Caco-2 (cell line): ENCODE data around the gene RAB39B. TPM values are rescaled to one million over a fixed set of nuclear protein-coding genes. Genes with fewer than 3 reads are reported as not detected.

ENCODE experiments used
- Bru-seq: library from RNA; stranded (reverse); fragments of 400-500 nt; gene quantifications from one replicate; lab custom pipeline; 2021; lab: Mats Ljungman, UMichigan
- BruChase-seq, 2 experiments: library from RNA; stranded (reverse); fragments of 400-500 nt; gene quantifications; one replicate each; lab custom pipeline; 2021; lab: Mats Ljungman, UMichigan
- BruUV-seq: library from RNA; stranded (reverse); fragments of 400-500 nt; replicated peaks from 2 replicates; lab custom pipeline; 2021; lab: Mats Ljungman, UMichigan
- CTCF ChIA-PET: fragments of 300-600 bp; sonication (Branson Sonifier 250); formaldehyde crosslinking; loops from one replicate; lab custom pipeline; 2022; ENCODE audit warnings: antibody characterized with exemption; lab: Charles Lee
- POLR2A ChIA-PET: fragments of 300-600 bp; sonication (Branson Sonifier 250); formaldehyde crosslinking; loops from one replicate; lab custom pipeline; 2022; ENCODE audit warnings: antibody characterized with exemption; lab: Charles Lee
- DNase-seq, 2 experiments: peaks; one replicate each; pipeline versions ENCODE4 v3.0.0 to v3.0.0-alpha.2; 2020 to 2022
- H3K27me3 ChIP-seq: replicated peaks from 2 replicates; pipeline ENCODE4 v1.6.0; 2011; ENCODE audit warnings: low read length; ENCODE audit not compliant: control insufficient read depth, insufficient read depth
- H3K36me3 ChIP-seq: 2 replicates; pipeline ENCODE4 v1.5.1; 2011; ENCODE audit warnings: low read length; ENCODE audit not compliant: control insufficient read depth, insufficient read depth
- H3K4me1 ChIP-seq: fragments of 250-450 bp; sonication (Bioruptor Pico); 2 replicates; pipeline ENCODE4 v1.5.1; 2020; ENCODE audit warnings: mild to moderate bottlenecking
- H3K4me3 ChIP-seq: 2 replicates; pipeline ENCODE4 v1.5.1; 2011; ENCODE audit warnings: low read depth, mild to moderate bottlenecking, control low read depth, low read length
- H3K9me3 ChIP-seq: fragments of 250-450 bp; sonication (Bioruptor Pico); 2 replicates; pipeline ENCODE4 v1.5.1; 2020; ENCODE audit warnings: mild to moderate bottlenecking, moderate library complexity
- H3K27ac Mint-ChIP-seq: one replicate; pipeline ENCODE4 v1.8.0; 2022; ENCODE audit warnings: mixed read lengths; ENCODE audit not compliant: unreplicated experiment
- H3K27me3 Mint-ChIP-seq: one replicate; pipeline ENCODE4 v1.8.0; 2022; ENCODE audit warnings: mixed read lengths; ENCODE audit not compliant: insufficient read depth, unreplicated experiment
- H3K36me3 Mint-ChIP-seq: one replicate; pipeline ENCODE4 v1.8.0; 2022; ENCODE audit warnings: mild to moderate bottlenecking, mixed read lengths; ENCODE audit not compliant: insufficient read depth, unreplicated experiment
- H3K4me1 Mint-ChIP-seq: one replicate; pipeline ENCODE4 v1.8.0; 2022; ENCODE audit warnings: low read depth, mixed read lengths; ENCODE audit not compliant: unreplicated experiment
- H3K4me3 Mint-ChIP-seq: one replicate; pipeline ENCODE4 v1.8.0; 2022; ENCODE audit warnings: mild to moderate bottlenecking, moderate library complexity, mixed read lengths; ENCODE audit not compliant: unreplicated experiment
- H3K9me3 Mint-ChIP-seq: one replicate; pipeline ENCODE4 v1.8.0; 2022; ENCODE audit warnings: mixed read lengths; ENCODE audit not compliant: unreplicated experiment
- CTCF ChIP-seq, 2 experiments: fragments of 200-600 bp in 1 of 2; IDR thresholded peaks; 1 replicate in 1 of 2; 2 replicates in 1 of 2; pipeline versions ENCODE4 v1.5.1 to v1.8.0; 2011 to 2022; ENCODE audit warnings: antibody characterized with exemption in 1 of 2, control low read depth in 1 of 2, inconsistent platforms in 1 of 2, low read depth in 1 of 2, low read length in 1 of 2, mild to moderate bottlenecking in 1 of 2, moderate library complexity in 1 of 2; ENCODE audit not compliant: insufficient read depth in 1 of 2, severe bottlenecking in 1 of 2, unreplicated experiment in 1 of 2
- intact Hi-C: fragments of 100-400 bp; cut with micrococcal nuclease; formaldehyde crosslinking; loops from one replicate; pipeline ENCODE4 v1.10.0; 2022; ENCODE audit not compliant: unreplicated experiment
- long read RNA-seq: library from polyadenylated mRNA; stranded (forward); transcript quantifications from one replicate; pipeline ENCODE4 v2.0.0, GENCODE V29; 2022
- total RNA-seq: library from RNA; stranded (reverse); gene quantifications from 2 replicates; pipeline ENCODE4 v1.2.3, GENCODE V29; 2022

The RAB39B gene
- 0.18 and 0.23 TPM in 2 replicates for total RNA-seq
- Bru-seq, nascent RNA, result percentile 28 among the genes with signal in this experiment
- percentile 18 among the genes with signal in this experiment for BruChase-seq, experiment 1, labeled RNA remaining after a 2-hour chase
- BruChase-seq, experiment 2, labeled RNA remaining after a 6-hour chase, result percentile 19 among the genes with signal in this experiment
- long read RNA-seq, result 0 reads

- intact Hi-C loops, result no loop called here
- Mint-ChIP-seq H3K4me3 (peak within 1 kb of the TSS; percentile 31), H3K9me3 (no peaks in the 10 kb centered on the region), H3K4me1 (no peaks in the 10 kb centered on the region), H3K36me3 (no peaks in the 10 kb centered on the region), H3K27me3 (no peaks in the 10 kb centered on the region), H3K27ac (no peak within 1 kb of the TSS)
- TF ChIP-seq CTCF (IDR thresholded peaks at IDR 0.05; ENCODE audit: insufficient read depth in 1 of 2, low read depth in 1 of 2, low read length in 1 of 2, severe bottlenecking in 1 of 2, unreplicated experiment in 1 of 2), result no peak
- Histone ChIP-seq H3K36me3 (no peaks in the 10 kb centered on the region), H3K4me3 (peak within 1 kb of the TSS; percentile 10), H3K4me1 (no peaks in the 10 kb centered on the region), H3K27me3 (no peaks in the 10 kb centered on the region), H3K9me3 (no peaks in the 10 kb centered on the region)
- peak; percentile 39 to 56 for DNase-seq
- no TSS peak for BruUV-seq
- CTCF ChIA-PET, result no interaction called here
- POLR2A ChIA-PET, result no interaction called here
Observed at GRCh38 chrX:155263854-155264628, at the start of gene RAB39B. Gene RAB39B, minus strand, starts transcription at chrX:155264491. Its CDS starts 203 bp downstream, at chrX:155264288.

GRCh38 chrX:155313766-155314165 is 49.5 kb upstream of the RAB39B start:
- DNase-seq, result no peak
- peaks cover 9% of the 10 kb centered on the region for H3K9me3 Mint-ChIP-seq

More at GRCh38 chrX:155313766-155314165, 49.5 kb upstream of the RAB39B start:
- Histone ChIP-seq H3K9me3 (no peaks in the 10 kb centered on the region), H3K4me3 (no peak overlapping the region), H3K36me3 (no peaks in the 10 kb centered on the region), H3K27me3 (no peaks in the 10 kb centered on the region), H3K4me1 (no peaks in the 10 kb centered on the region)
- Mint-ChIP-seq H3K4me1 (no peaks in the 10 kb centered on the region), H3K36me3 (no peaks in the 10 kb centered on the region), H3K27ac (no peak overlapping the region), H3K4me3 (no peak overlapping the region), H3K27me3 (peaks cover 8% of the 10 kb centered on the region)
- ChIA-PET POLR2A (no interaction called here), CTCF (no interaction called here)
- BruUV-seq, result no TSS peak
- TF ChIP-seq CTCF (IDR thresholded peaks at IDR 0.05; ENCODE audit: insufficient read depth in 1 of 2, low read depth in 1 of 2, low read length in 1 of 2, severe bottlenecking in 1 of 2, unreplicated experiment in 1 of 2), result no peak
- intact Hi-C loops, result no loop called here
